OCI-LY7 (cell line): ENCODE data around the gene HIP1. TPM values are rescaled to one million over a fixed set of nuclear protein-coding genes. Genes with fewer than 3 reads are reported as not detected.
"Not testable (repeated sequence)": the region's sequence is repeated elsewhere in the genome, so short reads cannot be mapped to it uniquely, and the experiment has no call there.

Experiments used
- BruUV-seq: library from RNA; stranded (reverse); fragments of 400-500 nt; replicated peaks from 2 replicates; lab custom pipeline; 2021; lab: Mats Ljungman, UMichigan
- CTCF ChIA-PET: fragments of 300-600 bp; sonication (Branson Sonifier 250); formaldehyde crosslinking; loops from one replicate; lab custom pipeline; 2022; ENCODE audit warnings: antibody characterized with exemption; ENCODE audit not compliant: unreplicated experiment; lab: Charles Lee
- POLR2A ChIA-PET: fragments of 300-600 bp; sonication (Branson Sonifier 250); formaldehyde crosslinking; loops from one replicate; lab custom pipeline; 2022; ENCODE audit warnings: antibody characterized with exemption; lab: Charles Lee
- DNase-seq: peaks from one replicate; pipeline ENCODE4 v3.0.0-alpha.2; 2015; ENCODE audit warnings: low spot score
- H2AFZ ChIP-seq: fragments of 200-600 bp; sonication (generic), shearing (Covaris generic); 2 replicates; pipeline ENCODE4 v1.6.1; 2014; ENCODE audit warnings: mild to moderate bottlenecking, antibody characterized with exemption, low read length, moderate library complexity
- H3K27ac ChIP-seq: fragments of 200-600 bp; sonication (generic); 2 replicates; pipeline ENCODE4 v1.5.1; 2014; ENCODE audit warnings: mixed run types, low read depth, mild to moderate bottlenecking, moderate library complexity, low read length, inconsistent platforms; ENCODE audit not compliant: poor library complexity, severe bottlenecking
- H3K36me3 ChIP-seq: fragments of 200-600 bp; sonication (generic); 2 replicates; pipeline ENCODE4 v1.6.1; 2014; ENCODE audit warnings: mild to moderate bottlenecking, antibody characterized with exemption, low read length, moderate library complexity, mixed read lengths; ENCODE audit not compliant: insufficient read depth
- H3K4me1 ChIP-seq: fragments of 200-600 bp; sonication (generic); 2 replicates; pipeline ENCODE4 v1.5.1; 2014; ENCODE audit warnings: mild to moderate bottlenecking, low read length; ENCODE audit not compliant: insufficient read depth, poor library complexity, severe bottlenecking
- H3K4me2 ChIP-seq: fragments of 200-600 bp; sonication (generic); 2 replicates; pipeline ENCODE4 v1.6.1; 2014; ENCODE audit warnings: mild to moderate bottlenecking, low read length
- H3K4me3 ChIP-seq: fragments of 200-600 bp; sonication (generic); 2 replicates; pipeline ENCODE4 v1.5.1; 2014; ENCODE audit warnings: mild to moderate bottlenecking, low read depth, low read length; ENCODE audit not compliant: poor library complexity, severe bottlenecking
- H3K79me2 ChIP-seq: fragments of 200-600 bp; sonication (generic); 2 replicates; pipeline ENCODE4 v1.6.1; 2016; ENCODE audit warnings: low read depth, mild to moderate bottlenecking, low read length, moderate library complexity, mixed read lengths; ENCODE audit not compliant: insufficient read depth
- H3K9me2 ChIP-seq: fragments of 200-600 bp; sonication (generic); 2 replicates; pipeline ENCODE4 v1.6.1; 2016; ENCODE audit warnings: mild to moderate bottlenecking, low read length, mixed read lengths; ENCODE audit not compliant: insufficient read depth
- H3K9me3 ChIP-seq: fragments of 200-600 bp; sonication (generic); 2 replicates; pipeline ENCODE4 v1.6.1; 2014; ENCODE audit warnings: mild to moderate bottlenecking, mixed run types, low read length, mixed read lengths
- H4K20me1 ChIP-seq: fragments of 200-600 bp; sonication (generic); 2 replicates; pipeline ENCODE4 v1.6.1; 2014; ENCODE audit warnings: mild to moderate bottlenecking, antibody characterized with exemption, low read length, moderate library complexity, mixed read lengths; ENCODE audit not compliant: insufficient read depth
- EZH2phosphoT487 ChIP-seq: fragments of 200-600 bp; sonication (generic); IDR thresholded peaks from 2 replicates; pipeline ENCODE4 v1.6.1; 2018; ENCODE audit warnings: low read depth, borderline replicate concordance, mild to moderate bottlenecking, mixed run types, antibody characterized with exemption, low read length, moderate library complexity, mixed read lengths
- intact Hi-C: fragments of 100-400 bp; cut with micrococcal nuclease; formaldehyde crosslinking; loops from one replicate; pipeline ENCODE4 v1.10.0; 2022; ENCODE audit not compliant: unreplicated experiment
- total RNA-seq, 2 experiments: library from RNA; depleted of rRNA in 1 of 2; stranded (reverse); fragments of >200 nt in 1 of 2; shearing (Covaris generic) in 1 of 2; gene quantifications; 2 replicates each; pipeline ENCODE4 v1.2.3, GENCODE V29; 2014 to 2022
- TF ChIP-seq, protein P1 (sequence below): fragments of 200-600 bp; sonication (generic); conservative IDR thresholded peaks from 2 replicates; pipeline ENCODE4 v1.5.1; 2014; ENCODE audit warnings: mild to moderate bottlenecking, antibody characterized with exemption, low read length, moderate library complexity, mixed read lengths

HIP1 gene
- total RNA-seq, 2 experiments from 2014 or later: 15.0 to 27.8 TPM

DNA sequence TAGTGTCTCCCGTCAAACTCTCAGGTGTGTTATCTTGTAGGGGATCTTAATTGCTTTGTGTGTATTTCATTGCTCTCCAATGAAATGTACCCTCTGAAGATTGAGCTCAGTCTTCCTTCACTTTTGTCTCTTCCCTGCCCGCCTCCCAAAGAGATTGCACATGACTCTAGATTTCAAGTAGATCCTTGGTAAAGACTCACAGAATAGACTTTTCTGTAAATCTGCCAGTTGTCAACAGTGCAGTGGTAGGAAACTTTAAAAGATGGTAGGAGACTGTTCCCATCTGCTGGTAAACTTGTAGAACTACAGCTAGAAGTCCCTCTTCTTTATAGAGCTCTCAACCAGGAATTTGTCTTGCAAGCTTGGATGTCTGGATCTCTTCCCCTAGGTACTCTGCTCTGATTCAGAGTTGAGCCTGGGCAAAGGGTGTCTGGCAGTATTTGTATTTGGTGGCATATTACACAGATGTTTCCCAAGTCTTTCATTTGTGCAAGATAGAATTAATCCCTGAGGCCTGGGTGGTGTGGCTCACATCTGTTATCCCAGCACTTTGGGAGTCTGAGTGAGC is 23.7 kb upstream of the HIP1 start:
- peak overlapping the region; percentile 54; the same call in 1 of the 2 replicates for H2AFZ ChIP-seq
- no peaks in the 10 kb centered on the region for H3K9me2 ChIP-seq
- H3K27ac ChIP-seq: peak overlapping the region; percentile 35
- H4K20me1 ChIP-seq: no peaks in the 10 kb centered on the region
- no peaks in the 10 kb centered on the region for H3K36me3 ChIP-seq
- ChIA-PET POLR2A (interaction anchor here (0.6 to 1.4 kb wide), 7 partner anchors 18 to 156 kb away, joined by 3 to 7 read pairs (median 3); no protein-coding TSS in a partner anchor), CTCF (interaction anchor here (0.5 to 0.9 kb wide), 7 partner anchors 34 to 147 kb away, joined by 3 to 4 read pairs (median 3); no protein-coding TSS in a partner anchor)
- intact Hi-C loops: loop anchor here (10.0 kb wide), 2 partner anchors 188 to 688 kb away; partner anchors contain the start of gene RCC1L
- no TSS peak for BruUV-seq
- TF ChIP-seq EZH2phosphoT487: no peak
- TF ChIP-seq, protein P1, sequence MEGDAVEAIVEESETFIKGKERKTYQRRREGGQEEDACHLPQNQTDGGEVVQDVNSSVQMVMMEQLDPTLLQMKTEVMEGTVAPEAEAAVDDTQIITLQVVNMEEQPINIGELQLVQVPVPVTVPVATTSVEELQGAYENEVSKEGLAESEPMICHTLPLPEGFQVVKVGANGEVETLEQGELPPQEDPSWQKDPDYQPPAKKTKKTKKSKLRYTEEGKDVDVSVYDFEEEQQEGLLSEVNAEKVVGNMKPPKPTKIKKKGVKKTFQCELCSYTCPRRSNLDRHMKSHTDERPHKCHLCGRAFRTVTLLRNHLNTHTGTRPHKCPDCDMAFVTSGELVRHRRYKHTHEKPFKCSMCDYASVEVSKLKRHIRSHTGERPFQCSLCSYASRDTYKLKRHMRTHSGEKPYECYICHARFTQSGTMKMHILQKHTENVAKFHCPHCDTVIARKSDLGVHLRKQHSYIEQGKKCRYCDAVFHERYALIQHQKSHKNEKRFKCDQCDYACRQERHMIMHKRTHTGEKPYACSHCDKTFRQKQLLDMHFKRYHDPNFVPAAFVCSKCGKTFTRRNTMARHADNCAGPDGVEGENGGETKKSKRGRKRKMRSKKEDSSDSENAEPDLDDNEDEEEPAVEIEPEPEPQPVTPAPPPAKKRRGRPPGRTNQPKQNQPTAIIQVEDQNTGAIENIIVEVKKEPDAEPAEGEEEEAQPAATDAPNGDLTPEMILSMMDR: peak; percentile 92
- 0 out of 2 replicates have a peak overlapping the region, but pooled peaks have one; percentile 5 for H3K4me2 ChIP-seq
- peaks cover 9% of the 10 kb centered on the region for H3K4me1 ChIP-seq
- H3K9me3 ChIP-seq: no peaks in the 10 kb centered on the region
- peak; percentile 84 for DNase-seq
- no peak overlapping the region for H3K4me3 ChIP-seq
- no peaks in the 10 kb centered on the region for H3K79me2 ChIP-seq

DNA sequence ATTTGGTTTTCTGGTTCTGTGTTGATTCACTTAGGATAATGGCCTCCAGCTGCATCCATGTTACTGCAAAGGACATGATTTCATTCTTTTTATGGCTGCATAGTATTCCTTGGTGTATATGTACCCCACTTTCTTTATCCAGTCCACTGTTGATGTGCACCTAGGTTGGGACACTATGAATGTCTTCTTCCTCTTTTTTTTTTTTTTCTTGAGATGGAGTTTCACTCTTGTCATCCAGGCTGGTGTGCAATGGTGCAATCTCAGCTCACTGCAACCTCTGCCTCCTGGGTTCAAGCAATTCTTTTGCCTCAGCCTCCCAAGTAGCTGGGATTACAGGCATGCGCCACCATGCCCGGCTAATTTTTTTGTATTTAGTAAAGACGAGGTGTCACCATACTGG is 23.1 kb upstream of the HIP1 start:
- H3K9me3 ChIP-seq, H3K4me1 ChIP-seq, H3K27ac ChIP-seq, H3K4me3 ChIP-seq, H3K4me2 ChIP-seq, H3K79me2 ChIP-seq, BruUV-seq, H4K20me1 ChIP-seq, DNase-seq, H2AFZ ChIP-seq, H3K36me3 ChIP-seq, H3K9me2 ChIP-seq: not testable (repeated sequence)
- ChIA-PET POLR2A (interaction anchor here (0.6 to 1.4 kb wide), 6 partner anchors 18 to 155 kb away, joined by 3 to 7 read pairs (median 3); no protein-coding TSS in a partner anchor), CTCF (interaction anchor here (0.5 to 0.9 kb wide), 4 partner anchors 37 to 146 kb away, joined by 3 to 4 read pairs (median 4); no protein-coding TSS in a partner anchor)
- intact Hi-C loops: loop anchor here (10.0 kb wide), 2 partner anchors 187 to 687 kb away; partner anchors contain the start of gene RCC1L

DNA sequence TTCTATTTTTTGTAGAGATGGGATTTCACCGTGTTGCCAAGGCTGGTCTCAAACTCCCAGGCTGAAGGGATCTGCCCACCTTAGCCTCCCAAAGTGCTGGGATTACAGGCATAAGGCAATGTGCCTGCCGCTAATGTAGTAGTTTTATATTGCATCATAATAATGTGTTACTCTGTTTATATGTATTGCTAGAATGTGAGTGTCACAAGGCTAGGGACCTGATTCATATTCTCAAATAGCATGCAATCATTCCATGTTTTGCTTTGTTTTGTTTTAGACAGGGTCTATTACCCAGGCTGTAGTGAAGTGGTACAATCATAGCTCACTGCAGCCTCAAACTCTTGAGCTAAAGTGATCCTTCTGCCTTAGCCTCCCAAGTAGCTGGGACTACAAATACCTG is 19.8 kb upstream of the HIP1 start:
- no TSS peak for BruUV-seq
- no peak overlapping the region for H3K4me3 ChIP-seq
- TF ChIP-seq, protein P1: no peak
- no peak for TF ChIP-seq EZH2phosphoT487
- no peak for DNase-seq
- H3K9me3 ChIP-seq: no peaks in the 10 kb centered on the region
- no peak overlapping the region for H3K4me2 ChIP-seq
- H3K9me2 ChIP-seq: no peaks in the 10 kb centered on the region
- H3K4me1 ChIP-seq: peaks cover 13% of the 10 kb centered on the region
- H3K36me3 ChIP-seq: no peaks in the 10 kb centered on the region
- H3K79me2 ChIP-seq: no peaks in the 10 kb centered on the region
- H3K27ac ChIP-seq: no peak overlapping the region
- intact Hi-C loops: loop anchor here (5.0 kb wide), 2 partner anchors 116 to 231 kb away; no protein-coding TSS in a partner anchor
- CTCF ChIA-PET: no interaction called here
- POLR2A ChIA-PET: interaction anchor here (0.8 to 1.4 kb wide), 3 partner anchors 17 to 93 kb away, joined by 3 to 6 read pairs (median 4); partner anchors contain the start of gene HIP1
- no peak overlapping the region for H2AFZ ChIP-seq
- no peaks in the 10 kb centered on the region for H4K20me1 ChIP-seq
